PC-3 (cell line): ENCODE data around the gene GTF3C5. TPM values are rescaled to one million over a fixed set of nuclear protein-coding genes. Genes with fewer than 3 reads are reported as not detected.

Experiments
- ATAC-seq: fragments of 200-7000 bp; cut with Tn5 transposase; 2 replicates; pipeline ENCODE4 v1.9.1; 2020; ENCODE audit warnings: mild to moderate bottlenecking, moderate library complexity
- BruUV-seq: library from RNA; stranded (reverse); fragments of 400-500 nt; replicated peaks from 2 replicates; lab custom pipeline; 2021; lab: Mats Ljungman, UMichigan
- CTCF ChIA-PET: fragments of 300-600 bp; sonication (Branson Sonifier 250); formaldehyde crosslinking; loops from one replicate; lab custom pipeline; 2022; ENCODE audit warnings: antibody characterized with exemption; lab: Charles Lee
- POLR2A ChIA-PET: fragments of 300-600 bp; sonication (Branson Sonifier 250); formaldehyde crosslinking; loops from one replicate; lab custom pipeline; 2022; ENCODE audit warnings: antibody characterized with exemption; ENCODE audit not compliant: unreplicated experiment; lab: Charles Lee
- DNase-seq: peaks from one replicate; pipeline ENCODE4 v3.0.0-alpha.2; 2015
- H2AFZ ChIP-seq: fragments of 300-600 bp; sonication (generic); 2 replicates; pipeline ENCODE4 v1.6.0; 2016; ENCODE audit warnings: antibody characterized with exemption, low read length
- H3F3A ChIP-seq: fragments of 300-600 bp; sonication (generic); one replicate; pipeline ENCODE4 v1.6.0; 2017; ENCODE audit warnings: antibody characterized with exemption, low read length, control low read depth, mild to moderate bottlenecking; ENCODE audit not compliant: unreplicated experiment
- H3K27ac ChIP-seq: fragments of 300-600 bp; sonication (generic); 2 replicates; pipeline ENCODE4 v1.5.1; 2016; ENCODE audit warnings: mild to moderate bottlenecking, low read length
- H3K27me3 ChIP-seq: fragments of 300-600 bp; sonication (generic); 2 replicates; pipeline ENCODE4 v1.6.1; 2016; ENCODE audit warnings: low read length, mixed read lengths
- H3K36me3 ChIP-seq: fragments of 300-600 bp; sonication (generic); 2 replicates; pipeline ENCODE4 v1.6.1; 2016; ENCODE audit warnings: low read depth, mixed run types, low read length, mixed read lengths
- H3K4me1 ChIP-seq: fragments of 300-600 bp; sonication (generic); 2 replicates; pipeline ENCODE4 v1.5.1; 2016; ENCODE audit warnings: low read length; ENCODE audit not compliant: insufficient read depth
- H3K4me2 ChIP-seq: fragments of 300-600 bp; sonication (generic); 2 replicates; pipeline ENCODE4 v1.6.0; 2016; ENCODE audit warnings: low read length
- H3K4me3 ChIP-seq: fragments of 300-600 bp; sonication (generic); 2 replicates; pipeline ENCODE4 v1.5.1; 2016; ENCODE audit warnings: mild to moderate bottlenecking, low read length, mixed read lengths
- H3K79me2 ChIP-seq: fragments of 300-600 bp; sonication (generic); 2 replicates; pipeline ENCODE4 v1.6.1; 2017; ENCODE audit warnings: low read length, mixed read lengths
- H3K9ac ChIP-seq: fragments of 300-600 bp; sonication (generic); 2 replicates; pipeline ENCODE4 v1.6.0; 2016; ENCODE audit warnings: mild to moderate bottlenecking, low read length
- H3K9me2 ChIP-seq: fragments of 300-600 bp; sonication (generic); replicated peaks from 2 replicates; pipeline ENCODE4 v1.6.1; 2016; ENCODE audit warnings: mixed run types, low read length, mixed read lengths
- H3K9me3 ChIP-seq: fragments of 300-600 bp; sonication (generic); 2 replicates; pipeline ENCODE4 v1.6.1; 2016; ENCODE audit warnings: low read length, mixed read lengths
- H4K20me1 ChIP-seq: fragments of 300-600 bp; sonication (generic); 2 replicates; pipeline ENCODE4 v1.6.1; 2016; ENCODE audit warnings: low read length, mixed read lengths
- EZH2 ChIP-seq: fragments of 300-600 bp; sonication (generic); IDR thresholded peaks from one replicate; pipeline ENCODE4 v1.6.1; 2017; ENCODE audit warnings: antibody characterized with exemption, mild to moderate bottlenecking, low read length; ENCODE audit not compliant: unreplicated experiment
- EZH2phosphoT487 ChIP-seq: fragments of 300-600 bp; sonication (generic); IDR thresholded peaks from 2 replicates; pipeline ENCODE4 v1.6.1; 2018; ENCODE audit warnings: mild to moderate bottlenecking, antibody characterized with exemption, low read length, borderline replicate concordance
- intact Hi-C: fragments of 100-400 bp; cut with micrococcal nuclease; formaldehyde crosslinking; loops from 2 replicates; pipeline ENCODE4 v1.9.0; 2023
- total RNA-seq: library from RNA; depleted of rRNA; stranded (reverse); fragments of >200 nt; gene quantifications from 2 replicates; pipeline ENCODE4 v1.2.3, GENCODE V29; 2014
- TF ChIP-seq, protein P1 (sequence below): fragments of 300-600 bp; sonication (generic); conservative IDR thresholded peaks from 2 replicates; pipeline ENCODE4 v1.5.1; 2017; ENCODE audit warnings: antibody characterized with exemption, low read depth, mild to moderate bottlenecking, low read length

Gene GTF3C5
- total RNA-seq, 1 experiment from 2014 or later: 78.5 TPM

GRCh38 chr9:133094842-133095393 lies 64.1 kb downstream of the GTF3C5 start:
- no peak for TF ChIP-seq EZH2
- no peak for TF ChIP-seq EZH2phosphoT487
- TF ChIP-seq, protein P1, sequence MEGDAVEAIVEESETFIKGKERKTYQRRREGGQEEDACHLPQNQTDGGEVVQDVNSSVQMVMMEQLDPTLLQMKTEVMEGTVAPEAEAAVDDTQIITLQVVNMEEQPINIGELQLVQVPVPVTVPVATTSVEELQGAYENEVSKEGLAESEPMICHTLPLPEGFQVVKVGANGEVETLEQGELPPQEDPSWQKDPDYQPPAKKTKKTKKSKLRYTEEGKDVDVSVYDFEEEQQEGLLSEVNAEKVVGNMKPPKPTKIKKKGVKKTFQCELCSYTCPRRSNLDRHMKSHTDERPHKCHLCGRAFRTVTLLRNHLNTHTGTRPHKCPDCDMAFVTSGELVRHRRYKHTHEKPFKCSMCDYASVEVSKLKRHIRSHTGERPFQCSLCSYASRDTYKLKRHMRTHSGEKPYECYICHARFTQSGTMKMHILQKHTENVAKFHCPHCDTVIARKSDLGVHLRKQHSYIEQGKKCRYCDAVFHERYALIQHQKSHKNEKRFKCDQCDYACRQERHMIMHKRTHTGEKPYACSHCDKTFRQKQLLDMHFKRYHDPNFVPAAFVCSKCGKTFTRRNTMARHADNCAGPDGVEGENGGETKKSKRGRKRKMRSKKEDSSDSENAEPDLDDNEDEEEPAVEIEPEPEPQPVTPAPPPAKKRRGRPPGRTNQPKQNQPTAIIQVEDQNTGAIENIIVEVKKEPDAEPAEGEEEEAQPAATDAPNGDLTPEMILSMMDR: no peak
- Histone ChIP-seq H3K9ac (no peak overlapping the region), H3K36me3 (peaks cover 22% of the 10 kb centered on the region), H3K4me3 (no peak overlapping the region), H3K9me3 (no peaks in the 10 kb centered on the region), H4K20me1 (no peaks in the 10 kb centered on the region), H2AFZ (no peak overlapping the region), H3K4me1 (no peaks in the 10 kb centered on the region), H3K27ac (no peak overlapping the region), H3K9me2 (no peaks in the 10 kb centered on the region), H3K27me3 (no peaks in the 10 kb centered on the region), H3F3A (no peaks in the 10 kb centered on the region), H3K4me2 (no peak overlapping the region), H3K79me2 (no peaks in the 10 kb centered on the region)
- no TSS peak for BruUV-seq
- intact Hi-C loops: no loop called here
- no peak for ATAC-seq
- POLR2A ChIA-PET: no interaction called here
- CTCF ChIA-PET: interaction anchor here (1.2 kb wide), 1 partner anchor 49 kb away, joined by 6 read pairs; no protein-coding TSS in a partner anchor
- DNase-seq: no peak

GRCh38 chr9:133098104-133098754 lies 67.4 kb downstream of the GTF3C5 start:
- H2AFZ ChIP-seq: no peak overlapping the region
- H3K27ac ChIP-seq: no peak overlapping the region
- H3K9me3 ChIP-seq: no peaks in the 10 kb centered on the region
- intact Hi-C loops: no loop called here
- H3K4me1 ChIP-seq: 0 out of 2 replicates have a peak, but pooled peaks cover under 1% of the 10 kb centered on the region
- no peaks in the 10 kb centered on the region for H3K9me2 ChIP-seq
- no peaks in the 10 kb centered on the region for H3F3A ChIP-seq
- H3K4me2 ChIP-seq: no peak overlapping the region
- DNase-seq (no peak), ATAC-seq (no peak)
- H3K36me3 ChIP-seq: peaks cover 28% of the 10 kb centered on the region
- TF ChIP-seq, protein P1: no peak
- TF ChIP-seq EZH2 (no peak), EZH2phosphoT487 (no peak)
- H3K79me2 ChIP-seq: no peaks in the 10 kb centered on the region
- no peak overlapping the region for H3K9ac ChIP-seq
- H4K20me1 ChIP-seq: no peaks in the 10 kb centered on the region
- ChIA-PET CTCF (no interaction called here), POLR2A (no interaction called here)
- no peaks in the 10 kb centered on the region for H3K27me3 ChIP-seq
- no peak overlapping the region for H3K4me3 ChIP-seq
- no TSS peak for BruUV-seq

DNA sequence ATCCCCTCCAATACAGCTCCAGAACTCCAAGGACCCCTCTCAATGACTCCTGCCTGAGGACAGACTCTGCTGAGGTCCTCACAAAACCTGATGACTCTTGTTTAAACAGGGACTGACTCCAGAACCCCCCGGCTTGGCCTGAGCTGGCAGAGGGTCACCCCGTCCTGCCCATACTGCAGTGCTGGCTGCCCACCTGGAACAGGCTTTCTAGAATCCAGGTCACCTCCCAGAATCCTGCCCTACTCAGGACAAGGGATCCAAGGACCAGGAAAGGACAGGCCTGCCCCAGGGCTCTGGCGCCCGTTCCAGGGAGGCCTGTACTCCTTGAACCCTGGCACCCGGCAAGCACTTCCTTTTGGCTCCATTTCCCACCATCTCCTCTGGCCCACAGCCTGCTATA lies 68.1 kb downstream of the GTF3C5 start:
- H3F3A ChIP-seq: no peaks in the 10 kb centered on the region
- H3K4me3 ChIP-seq: no peak overlapping the region
- no peak overlapping the region for H2AFZ ChIP-seq
- no TSS peak for BruUV-seq
- no peaks in the 10 kb centered on the region for H3K9me2 ChIP-seq
- no peak for DNase-seq
- ChIA-PET CTCF (no interaction called here), POLR2A (no interaction called here)
- no peak overlapping the region for H3K9ac ChIP-seq
- no peak overlapping the region for H3K27ac ChIP-seq
- H3K27me3 ChIP-seq: no peaks in the 10 kb centered on the region
- TF ChIP-seq EZH2phosphoT487 (no peak), EZH2 (no peak)
- TF ChIP-seq, protein P1: no peak
- no peaks in the 10 kb centered on the region for H4K20me1 ChIP-seq
- intact Hi-C loops: no loop called here
- H3K4me1 ChIP-seq: peaks cover 7% of the 10 kb centered on the region; the same call in 1 of the 2 replicates
- H3K9me3 ChIP-seq: no peaks in the 10 kb centered on the region
- peaks cover 28% of the 10 kb centered on the region for H3K36me3 ChIP-seq
- H3K79me2 ChIP-seq: no peaks in the 10 kb centered on the region
- H3K4me2 ChIP-seq: no peak overlapping the region
- ATAC-seq: no peak
